NB4 (cell line): ENCODE results near the gene GNPTAB.

ENCODE experiments used
- DNase-seq: peaks from one replicate; pipeline ENCODE4 v3.0.0; 2010; ENCODE audit warnings: low read depth
- H3K4me3 ChIP-seq: one replicate; pipeline ENCODE4 v1.5.1; 2011; ENCODE audit warnings: mild to moderate bottlenecking, low read depth, low read length, moderate library complexity
- MYC ChIP-seq: IDR thresholded peaks from 2 replicates; pipeline ENCODE4 v1.6.1; 2011; ENCODE audit warnings: low read depth, low read length
- POLR2A ChIP-seq: IDR thresholded peaks from 2 replicates; pipeline ENCODE4 v1.6.1; 2011; ENCODE audit warnings: mild to moderate bottlenecking; ENCODE audit not compliant: insufficient read length; ENCODE audit errors: extremely low read depth
- TF ChIP-seq, protein P1 (sequence below): IDR thresholded peaks from 2 replicates; pipeline ENCODE4 v1.6.1; 2011; ENCODE audit warnings: low read depth, low read length

GNPTAB gene

DNA sequence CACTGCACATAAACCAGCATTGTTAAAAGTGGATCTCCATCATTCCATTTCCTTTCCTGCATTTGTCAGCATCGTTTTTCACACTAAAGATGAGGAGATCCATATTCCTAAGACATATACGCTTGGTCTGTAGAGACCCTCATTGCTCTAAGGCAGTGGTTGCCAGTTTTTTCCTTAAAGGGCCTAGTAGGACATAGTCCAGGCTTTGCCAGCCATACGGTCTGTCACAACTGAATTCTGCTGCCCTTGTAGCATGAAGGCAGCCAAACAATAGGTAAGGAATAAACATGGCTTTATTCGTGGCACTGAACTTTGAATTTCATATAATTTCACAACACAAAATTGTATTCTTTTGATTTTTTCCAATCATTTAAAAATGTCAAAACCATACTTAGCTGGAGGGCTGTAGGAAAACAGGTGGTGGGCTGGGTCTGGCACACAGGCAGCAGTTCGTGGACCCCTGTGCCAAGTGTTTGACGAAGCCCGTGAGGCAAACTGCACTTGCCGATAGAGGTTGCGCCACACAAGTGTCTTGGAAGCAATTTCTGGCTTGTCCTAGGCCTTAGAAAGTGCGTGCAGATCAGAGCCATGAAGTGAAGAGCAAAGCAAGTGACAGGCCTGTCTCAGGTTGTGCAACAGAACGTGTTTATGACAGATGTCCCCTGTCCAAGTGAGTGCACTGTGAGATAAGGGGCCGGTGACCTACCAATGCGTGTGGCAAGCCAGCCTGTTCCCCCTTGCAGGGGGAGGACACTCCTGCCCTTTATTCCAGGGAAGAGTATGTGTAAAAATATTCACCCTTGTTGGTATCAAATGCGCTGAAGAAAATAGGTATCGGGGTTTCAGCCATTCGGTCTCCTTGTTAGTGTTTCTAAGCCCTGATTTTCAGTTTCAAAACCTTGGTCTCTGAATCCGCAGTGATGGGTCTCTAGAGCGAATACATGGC lies 134.2 kb downstream of the GNPTAB start:
- peak; percentile 95 for DNase-seq
- TF ChIP-seq POLR2A (no peak), MYC (peak; percentile 97)
- TF ChIP-seq, protein P1, sequence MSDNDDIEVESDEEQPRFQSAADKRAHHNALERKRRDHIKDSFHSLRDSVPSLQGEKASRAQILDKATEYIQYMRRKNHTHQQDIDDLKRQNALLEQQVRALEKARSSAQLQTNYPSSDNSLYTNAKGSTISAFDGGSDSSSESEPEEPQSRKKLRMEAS: peak; percentile 96
- peak overlapping the region; percentile 74 for H3K4me3 ChIP-seq

DNA sequence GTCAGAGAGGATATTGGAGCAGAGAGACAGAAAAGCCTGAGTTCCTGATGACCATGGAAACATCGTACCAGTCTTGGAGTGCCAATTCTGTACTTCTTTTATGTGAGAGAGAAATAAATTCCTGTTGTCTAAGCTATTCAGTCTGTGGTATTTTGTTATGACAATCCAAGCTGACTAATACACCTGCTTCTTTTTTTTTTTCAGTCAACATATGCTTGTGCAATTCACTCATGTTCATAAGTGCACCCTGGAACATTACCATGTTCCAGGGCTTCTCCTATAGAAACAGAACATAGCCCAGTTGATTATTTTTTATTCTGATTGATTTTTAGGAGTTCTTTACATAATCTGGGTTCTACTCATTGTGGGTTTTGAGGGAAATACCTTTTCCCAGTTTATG lies 135.1 kb downstream of the GNPTAB start:
- no peak overlapping the region for H3K4me3 ChIP-seq
- TF ChIP-seq MYC: no peak
- no peak for TF ChIP-seq POLR2A
- DNase-seq: peak; percentile 35
